Measurements from ENCODE around the gene TRMT2B. TPM values are rescaled to one million over a fixed set of nuclear protein-coding genes. Genes with fewer than 3 reads are reported as not detected.
"Not testable (repeated sequence)": the region's sequence is repeated elsewhere in the genome, so short reads cannot be mapped to it uniquely, and the experiment has no call there.

Gene TRMT2B
- total and polyA plus RNA-seq, 8 donors, result 9.7 to 19.5 (median 13.4) TPM

DNA sequence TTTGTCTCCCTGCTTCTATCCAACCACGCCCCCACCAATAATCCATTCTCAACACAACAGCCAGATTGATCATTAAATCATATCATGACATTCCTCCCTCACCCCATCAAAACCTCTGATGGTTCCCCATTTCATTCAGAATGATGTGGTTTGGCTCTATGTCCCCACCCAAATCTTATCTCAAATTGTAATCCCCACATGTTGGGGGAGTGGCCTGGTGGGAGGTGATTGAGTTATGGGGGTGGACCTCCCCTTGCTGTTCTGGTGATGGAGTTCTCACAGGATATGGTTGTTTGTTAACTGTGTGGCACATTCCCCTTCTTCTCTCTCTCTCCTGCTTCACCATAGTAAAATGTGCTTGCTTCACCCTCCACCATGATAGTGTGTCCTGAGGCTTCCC is 23.3 kb downstream of the TRMT2B start:
- Histone ChIP-seq H3K27me3 (no peaks in the 10 kb centered on the region), H3K4me3 (no peak overlapping the region), H3K36me3 (peaks cover 0 to 42% of the 10 kb centered on the region in 2 donors), H3K27ac (no peak overlapping the region), H3K4me1 (no peaks in the 10 kb centered on the region), H3K9me3 (no peaks in the 10 kb centered on the region)
- intact Hi-C loops (cut with DNase I), result no loop called here
- DNase-seq, result no peak
- TF ChIP-seq, protein P1, sequence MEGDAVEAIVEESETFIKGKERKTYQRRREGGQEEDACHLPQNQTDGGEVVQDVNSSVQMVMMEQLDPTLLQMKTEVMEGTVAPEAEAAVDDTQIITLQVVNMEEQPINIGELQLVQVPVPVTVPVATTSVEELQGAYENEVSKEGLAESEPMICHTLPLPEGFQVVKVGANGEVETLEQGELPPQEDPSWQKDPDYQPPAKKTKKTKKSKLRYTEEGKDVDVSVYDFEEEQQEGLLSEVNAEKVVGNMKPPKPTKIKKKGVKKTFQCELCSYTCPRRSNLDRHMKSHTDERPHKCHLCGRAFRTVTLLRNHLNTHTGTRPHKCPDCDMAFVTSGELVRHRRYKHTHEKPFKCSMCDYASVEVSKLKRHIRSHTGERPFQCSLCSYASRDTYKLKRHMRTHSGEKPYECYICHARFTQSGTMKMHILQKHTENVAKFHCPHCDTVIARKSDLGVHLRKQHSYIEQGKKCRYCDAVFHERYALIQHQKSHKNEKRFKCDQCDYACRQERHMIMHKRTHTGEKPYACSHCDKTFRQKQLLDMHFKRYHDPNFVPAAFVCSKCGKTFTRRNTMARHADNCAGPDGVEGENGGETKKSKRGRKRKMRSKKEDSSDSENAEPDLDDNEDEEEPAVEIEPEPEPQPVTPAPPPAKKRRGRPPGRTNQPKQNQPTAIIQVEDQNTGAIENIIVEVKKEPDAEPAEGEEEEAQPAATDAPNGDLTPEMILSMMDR (IDR thresholded peaks at IDR 0.05), result no peak
- ATAC-seq, result no peak

DNA sequence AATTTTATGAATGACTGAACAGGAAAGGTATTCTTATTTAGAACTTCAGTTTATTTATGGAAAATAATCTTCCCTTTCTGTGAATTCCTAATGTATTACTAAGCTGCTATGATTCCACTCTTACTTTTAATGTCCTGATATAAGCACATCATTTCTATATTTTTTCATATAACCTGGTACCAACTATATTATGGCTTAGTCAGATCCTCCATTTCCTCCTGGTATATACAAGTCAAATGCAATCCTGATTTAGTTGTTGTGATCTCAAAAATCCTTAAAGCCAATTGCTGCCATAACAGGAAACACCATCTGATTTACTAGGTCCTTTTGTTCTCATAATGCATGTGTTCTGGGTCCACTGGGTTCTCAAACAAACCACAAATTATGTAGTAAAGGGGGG is 26.8 kb downstream of the TRMT2B start:
- ATAC-seq, result no peak
- peaks cover 0 to 61% of the 10 kb centered on the region in 2 donors for H3K36me3 ChIP-seq

DNA sequence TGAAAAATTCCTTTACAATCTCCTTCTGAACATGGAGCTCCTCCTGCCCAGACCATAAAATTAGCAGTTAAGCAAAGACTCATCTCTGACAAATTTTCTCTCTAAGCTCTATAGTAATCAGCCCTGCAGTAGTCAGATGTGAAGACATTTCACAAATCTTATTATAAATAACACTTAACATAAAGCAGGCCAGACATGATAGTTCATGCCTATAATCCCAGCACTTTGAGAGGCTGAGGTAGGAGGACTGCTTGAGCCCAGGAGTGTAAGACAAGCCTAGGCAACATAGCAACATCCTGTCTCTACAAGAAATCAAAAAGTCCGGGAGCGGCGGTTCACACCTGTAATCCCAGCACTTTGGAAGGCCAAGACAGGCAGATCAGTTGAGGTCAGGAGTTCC is 29.9 kb downstream of the TRMT2B start:
- no peaks in the 10 kb centered on the region for H3K9me3 ChIP-seq
- peaks cover 0 to 74% of the 10 kb centered on the region in 2 donors for H3K36me3 ChIP-seq
- H3K27me3 ChIP-seq, result no peaks in the 10 kb centered on the region
- intact Hi-C loops (cut with DNase I), result no loop called here
- ATAC-seq (no peak), DNase-seq (no peak)
- no peak overlapping the region for H3K27ac ChIP-seq
- H3K4me1 ChIP-seq, result no peaks in the 10 kb centered on the region
- no peak overlapping the region for H3K4me3 ChIP-seq
- TF ChIP-seq, protein P1 (IDR thresholded peaks at IDR 0.05), result no peak

More for the DNA sequence above, 26.8 kb downstream of the TRMT2B start:
- intact Hi-C loops (cut with DNase I), result no loop called here
- no peak overlapping the region for H3K4me3 ChIP-seq
- H3K4me1 ChIP-seq, result no peaks in the 10 kb centered on the region
- no peaks in the 10 kb centered on the region for H3K9me3 ChIP-seq
- DNase-seq, result no peak
- TF ChIP-seq, protein P1 (IDR thresholded peaks at IDR 0.05), result no peak
- no peaks in the 10 kb centered on the region for H3K27me3 ChIP-seq
- H3K27ac ChIP-seq, result no peak overlapping the region

DNA sequence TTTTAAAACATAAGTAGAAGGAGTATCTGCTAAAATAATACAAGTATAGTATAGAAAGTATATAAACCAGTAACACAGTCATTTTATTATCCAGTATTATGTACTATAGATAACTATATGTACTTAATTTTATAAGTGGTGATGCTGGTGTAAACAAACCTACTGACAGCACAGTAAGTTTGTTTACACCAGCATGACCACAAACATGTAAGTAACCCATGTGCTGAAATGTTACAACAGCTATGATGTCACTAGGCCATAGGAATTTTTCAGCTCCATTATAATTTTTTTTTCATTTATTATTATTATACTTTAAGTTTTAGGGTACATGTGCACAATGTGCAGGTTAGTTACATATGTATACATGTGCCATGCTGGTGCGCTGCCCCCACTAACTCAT is 39.9 kb downstream of the TRMT2B start:
- H3K36me3 ChIP-seq, result peaks cover 0 to 68% of the 10 kb centered on the region in 2 donors
- H3K27ac ChIP-seq; DNase-seq; ATAC-seq; H3K9me3 ChIP-seq; intact Hi-C loops (cut with DNase I); H3K27me3 ChIP-seq; H3K4me3 ChIP-seq; H3K4me1 ChIP-seq: not testable (repeated sequence)

DNA sequence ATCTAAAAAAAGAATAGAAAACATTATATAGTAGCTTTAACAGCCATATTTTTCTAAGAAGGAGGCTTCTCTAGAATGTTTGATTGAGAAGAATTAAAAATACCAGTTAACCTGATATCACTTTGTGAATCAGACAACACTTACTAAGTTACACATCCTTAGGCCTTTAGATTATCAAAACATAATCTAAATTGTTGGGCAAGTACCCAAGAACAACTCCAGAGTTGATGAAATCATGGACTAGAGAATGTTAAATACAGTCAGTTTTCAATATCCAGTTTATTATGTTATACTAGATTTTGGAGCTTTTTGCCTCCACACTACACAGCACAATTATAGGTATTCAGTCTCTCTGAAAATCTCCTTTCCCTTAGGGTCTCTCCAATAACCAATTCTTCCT is 42.8 kb downstream of the TRMT2B start:
- no peaks in the 10 kb centered on the region for H3K27me3 ChIP-seq
- H3K4me3 ChIP-seq, result no peak overlapping the region
- DNase-seq (no peak), ATAC-seq (no peak)
- TF ChIP-seq, protein P1 (IDR thresholded peaks at IDR 0.05), result no peak
- intact Hi-C loops (cut with DNase I), result no loop called here
- no peaks in the 10 kb centered on the region for H3K9me3 ChIP-seq
- H3K4me1 ChIP-seq, result no peaks in the 10 kb centered on the region
- no peak overlapping the region for H3K27ac ChIP-seq
- H3K36me3 ChIP-seq, result peaks cover 0 to 49% of the 10 kb centered on the region in 2 donors

DNA sequence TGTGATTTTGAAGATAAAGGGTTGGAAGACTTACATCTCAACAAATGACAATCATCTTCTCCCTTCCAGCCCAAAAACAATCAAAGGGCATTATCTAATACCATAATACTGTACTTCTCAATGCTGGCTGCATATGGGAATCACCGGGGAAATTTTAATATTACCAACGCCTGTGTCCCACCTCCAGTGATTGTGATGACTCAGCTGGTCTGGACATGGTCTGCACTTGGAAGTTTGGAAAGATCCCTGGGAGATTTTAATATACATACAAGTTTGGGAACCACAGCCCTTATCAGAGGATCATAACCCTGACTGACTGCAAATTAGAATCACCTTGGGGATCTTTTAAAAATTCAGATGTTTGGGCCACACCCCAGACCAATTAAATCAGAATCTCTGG is 52.5 kb downstream of the TRMT2B start:
- ATAC-seq, result no peak
- intact Hi-C loops (cut with DNase I), result no loop called here
- Histone ChIP-seq H3K9me3 (no peaks in the 10 kb centered on the region), H3K27ac (no peak overlapping the region), H3K4me3 (no peak overlapping the region), H3K27me3 (no peaks in the 10 kb centered on the region), H3K4me1 (no peaks in the 10 kb centered on the region), H3K36me3 (no peaks in the 10 kb centered on the region)
- TF ChIP-seq, protein P1 (IDR thresholded peaks at IDR 0.05), result no peak
- no peak for DNase-seq
